Measurements from ENCODE around the gene DSC3.

Gene DSC3

DNA sequence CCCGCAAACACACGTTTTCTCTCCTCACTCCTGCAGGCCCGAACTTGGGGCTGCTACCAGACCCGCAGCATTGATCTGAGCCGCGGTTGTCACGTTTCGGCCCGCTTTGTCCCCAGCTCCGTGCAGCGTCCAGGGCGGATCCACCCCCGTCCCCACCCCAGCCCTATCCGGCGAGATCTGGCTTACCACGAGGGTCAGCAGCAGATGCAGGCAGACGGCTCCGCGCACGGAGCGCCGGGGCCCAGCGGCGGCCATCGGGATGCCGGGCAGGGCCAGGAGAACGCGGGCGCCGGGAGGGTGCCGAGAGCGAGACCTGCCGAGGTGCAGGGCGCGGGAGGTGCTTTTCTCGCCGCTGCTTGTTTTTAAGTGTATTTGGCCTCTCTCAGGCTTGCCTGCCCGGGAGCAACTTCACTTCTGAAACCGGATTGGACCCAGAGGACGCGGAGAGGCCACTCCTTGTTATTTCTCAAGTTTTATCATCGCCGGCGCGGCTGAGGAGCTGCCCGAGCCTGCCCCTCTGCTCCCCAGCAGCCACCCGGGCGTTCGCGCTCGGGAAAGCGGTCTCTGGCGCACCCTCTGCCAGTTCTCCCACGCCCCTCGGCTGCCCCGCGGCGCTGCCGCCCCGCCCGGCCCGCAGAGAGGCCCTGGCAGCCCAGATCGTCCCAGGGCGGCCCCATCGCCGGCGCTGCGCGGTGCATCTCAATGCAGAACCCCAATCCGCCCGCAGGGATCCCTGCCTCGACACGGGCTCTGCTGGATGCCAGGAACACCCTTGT is at the start of gene DSC3:
DSC3 (minus strand) TSS at position 337 of the 776 bp plus-strand sequence; CDS start at position 255, 82 bp downstream.
- DNase-seq = no peak

DNA sequence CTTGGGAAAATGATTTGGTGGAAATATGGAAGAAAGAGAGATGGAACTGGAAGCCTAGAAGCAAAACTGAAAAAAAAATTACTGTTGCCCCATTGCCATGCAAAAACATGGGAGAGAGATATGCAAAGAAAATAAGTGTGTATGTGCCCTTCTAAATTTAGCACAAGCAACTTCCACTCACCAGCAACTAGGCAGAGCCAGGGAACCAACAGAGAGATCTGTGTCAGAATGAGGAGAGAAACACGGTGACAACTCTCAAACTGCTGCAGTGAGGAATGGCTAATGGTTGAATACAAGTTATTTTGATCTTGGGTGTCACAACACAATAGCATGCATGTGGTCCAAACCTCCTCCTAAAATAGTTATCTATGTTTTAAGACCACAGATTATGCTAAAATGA is 48.8 kb upstream of the DSC3 start:
- no peak for DNase-seq

DNA sequence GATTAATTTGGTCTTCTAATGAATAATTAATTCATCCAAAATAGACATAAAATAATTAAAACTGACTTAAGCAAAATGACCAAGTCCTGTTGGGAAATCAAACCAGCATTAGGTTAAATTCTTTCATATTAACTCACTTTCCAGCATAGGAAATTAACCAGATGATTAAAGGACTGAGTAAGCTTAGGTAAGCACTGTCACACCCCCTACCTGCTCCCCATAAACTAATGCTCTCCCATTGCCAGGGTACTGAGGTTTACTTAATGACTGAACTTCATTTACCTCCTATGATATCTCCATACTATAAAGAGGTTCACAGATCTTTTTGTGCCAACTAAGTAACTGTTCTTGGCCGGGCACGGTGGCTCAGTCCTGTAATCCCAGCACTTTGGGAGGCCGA is 46.0 kb upstream of the DSC3 start:
- DNase-seq = no peak

DNA sequence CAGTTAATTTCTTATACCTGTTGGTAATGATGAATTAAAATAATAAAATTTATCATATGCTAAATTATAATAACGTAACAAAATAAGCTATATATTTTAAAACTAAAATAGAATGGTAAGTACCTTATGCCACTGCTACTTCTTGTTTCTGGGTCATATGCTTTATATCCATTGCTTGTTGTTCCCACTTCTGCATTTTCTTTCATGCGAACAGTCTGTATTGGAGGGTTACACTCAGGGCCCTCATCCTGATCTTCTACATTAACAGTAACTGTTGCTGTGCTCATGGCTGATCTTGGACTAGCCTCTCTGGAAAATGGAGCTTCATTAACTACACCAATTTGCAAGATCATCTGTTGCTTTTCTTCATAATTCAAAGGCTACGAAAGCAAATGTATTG is 37.4 kb upstream of the DSC3 start:
- DNase-seq = no peak

DNA sequence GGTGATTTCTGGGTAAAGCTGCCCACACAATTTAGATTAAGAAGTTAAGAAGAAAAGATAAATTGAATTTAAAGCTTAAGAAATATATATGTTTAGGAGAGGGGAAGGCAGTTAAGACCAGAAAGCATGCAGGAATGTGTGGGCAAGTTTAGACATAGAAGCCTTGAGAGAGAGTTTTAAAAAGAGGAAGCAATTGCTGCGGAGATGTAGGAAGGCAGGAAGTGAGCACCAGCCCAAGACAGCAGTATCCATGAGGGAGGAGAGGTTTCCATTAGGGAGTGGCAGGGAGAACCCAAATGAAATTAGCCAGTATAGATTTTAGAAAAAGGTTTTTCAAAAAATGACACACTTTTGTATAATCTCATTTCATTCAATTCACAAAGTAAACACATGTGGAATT is 35.3 kb upstream of the DSC3 start:
- DNase-seq = no peak

DNA sequence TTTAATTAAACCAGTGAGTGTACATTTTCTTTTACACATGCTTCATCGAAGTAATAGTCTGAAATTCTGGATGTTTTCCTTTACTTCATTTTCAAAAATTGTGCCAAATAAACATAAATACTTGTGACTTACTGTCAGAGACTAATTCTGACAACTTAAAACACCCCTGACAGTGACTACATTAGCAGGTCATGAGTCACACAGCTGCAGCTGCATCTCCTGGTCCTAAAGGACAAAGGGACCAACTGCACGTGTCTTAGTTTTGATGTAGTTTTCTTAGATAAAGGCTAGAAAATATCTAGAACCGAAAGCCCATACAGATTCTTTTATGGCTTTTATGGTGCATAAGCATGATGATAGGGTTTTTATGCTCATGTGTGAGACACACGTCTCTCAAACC is 29.6 kb upstream of the DSC3 start:
- no peak for DNase-seq

DNA sequence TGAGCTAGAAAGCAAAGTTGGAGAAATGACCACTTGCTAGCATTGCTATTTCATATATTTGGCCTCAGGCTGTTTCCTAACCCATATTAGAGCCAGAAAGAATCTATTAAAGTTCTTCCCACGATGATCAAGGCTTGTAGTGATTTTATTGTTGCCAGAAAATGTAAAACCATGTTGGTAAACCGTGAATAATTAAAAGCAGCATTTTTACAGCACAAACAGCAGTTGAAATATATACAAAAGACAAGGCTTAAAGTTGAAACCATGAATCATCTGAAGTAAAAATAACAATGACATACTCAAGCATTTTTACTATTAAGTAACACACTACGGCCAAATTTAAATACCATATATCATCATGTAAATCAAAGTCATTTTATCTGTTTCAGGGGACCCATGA is 27.7 kb upstream of the DSC3 start:
- DNase-seq = no peak

DNA sequence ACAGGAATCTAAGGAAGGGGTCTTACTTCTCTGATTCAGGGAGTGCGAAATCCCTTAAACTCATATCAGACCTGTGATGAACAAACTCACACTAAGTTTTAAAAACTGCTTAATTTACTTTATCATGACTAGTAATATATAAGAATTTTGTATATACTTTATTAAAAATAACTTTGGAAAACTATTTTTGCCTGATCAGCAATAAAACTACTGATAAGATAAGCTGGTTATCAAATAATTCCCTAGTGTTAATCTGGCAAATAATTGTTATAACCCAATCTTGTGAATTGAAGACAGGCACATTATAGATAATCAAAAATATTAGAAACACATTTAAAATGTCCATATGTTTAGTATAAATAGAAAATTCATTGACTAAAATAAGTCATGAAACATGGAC is 23.7 kb upstream of the DSC3 start:
- no peak for DNase-seq

DNA sequence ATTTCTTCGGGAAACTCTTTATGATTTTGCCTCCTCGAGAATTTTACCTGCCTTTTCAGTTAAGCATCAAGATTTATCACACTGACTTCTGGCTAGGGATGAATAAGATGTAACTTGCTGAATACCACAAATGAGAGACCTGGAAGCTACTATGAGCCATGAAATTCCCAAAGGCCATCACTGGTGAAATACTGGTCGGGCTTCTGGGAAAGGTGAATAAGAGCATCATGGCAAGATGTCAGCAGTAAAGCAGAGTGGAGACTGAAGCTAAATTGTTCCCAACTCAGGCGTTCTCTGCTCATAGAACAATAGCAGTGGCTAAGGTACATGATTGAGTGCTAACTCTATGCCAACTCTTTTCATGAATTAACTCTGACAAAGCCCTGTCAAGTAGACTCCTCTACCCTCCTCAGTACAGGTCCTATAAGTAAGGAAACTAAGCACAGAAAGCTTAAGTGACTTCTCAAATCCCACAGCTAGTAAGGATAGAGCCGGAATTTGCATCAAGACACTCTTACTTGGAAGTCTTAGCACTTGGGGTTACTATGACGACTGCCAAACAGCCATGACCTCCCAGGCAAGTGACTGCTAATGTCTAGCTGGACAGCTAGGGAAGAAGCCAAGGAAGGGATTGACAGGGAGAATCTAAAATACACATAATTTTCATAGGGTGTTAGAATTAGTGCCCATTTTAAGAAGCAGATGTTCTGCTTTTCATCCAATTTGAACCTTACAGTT is 22.7 kb upstream of the DSC3 start:
- no peak for DNase-seq

DNA sequence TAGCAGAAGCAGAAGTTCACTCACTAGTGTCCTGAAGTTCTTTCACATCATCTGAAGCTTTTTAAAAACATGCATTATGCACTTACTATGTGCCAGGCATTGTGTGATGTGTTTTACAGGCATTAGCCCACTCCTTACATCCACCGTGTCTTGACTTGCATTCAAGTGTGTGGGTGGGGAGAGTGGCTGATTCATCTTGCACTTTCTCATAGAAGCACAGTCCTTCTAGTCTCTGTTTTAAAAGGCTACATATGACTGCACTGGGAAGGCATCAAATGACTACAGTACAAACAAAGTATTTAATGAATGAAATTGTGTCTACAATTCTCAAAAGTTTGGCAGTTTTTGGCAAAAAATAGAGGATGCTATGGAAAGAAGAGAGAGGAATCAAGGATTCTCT is 21.6 kb upstream of the DSC3 start:
- no peak for DNase-seq

DNA sequence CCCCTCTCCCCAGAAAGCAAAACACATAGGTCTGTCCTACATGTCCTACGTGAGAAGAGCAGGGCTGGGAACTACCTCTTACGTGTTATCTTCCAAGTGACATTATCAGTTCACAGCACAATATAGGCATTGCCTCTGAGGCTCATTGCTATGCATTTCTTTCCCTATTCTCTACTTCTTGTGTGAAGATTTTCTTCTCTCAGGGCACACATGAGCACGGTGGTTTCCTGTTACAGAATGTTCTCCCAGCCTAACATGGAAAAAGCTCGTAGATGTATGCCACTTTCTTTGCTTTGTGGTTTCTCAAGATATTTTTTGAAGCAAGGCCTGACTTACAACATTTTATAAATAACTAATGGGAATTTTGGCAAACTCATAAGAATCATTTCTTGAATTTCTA is 19.4 kb upstream of the DSC3 start:
- no peak for DNase-seq

DNA sequence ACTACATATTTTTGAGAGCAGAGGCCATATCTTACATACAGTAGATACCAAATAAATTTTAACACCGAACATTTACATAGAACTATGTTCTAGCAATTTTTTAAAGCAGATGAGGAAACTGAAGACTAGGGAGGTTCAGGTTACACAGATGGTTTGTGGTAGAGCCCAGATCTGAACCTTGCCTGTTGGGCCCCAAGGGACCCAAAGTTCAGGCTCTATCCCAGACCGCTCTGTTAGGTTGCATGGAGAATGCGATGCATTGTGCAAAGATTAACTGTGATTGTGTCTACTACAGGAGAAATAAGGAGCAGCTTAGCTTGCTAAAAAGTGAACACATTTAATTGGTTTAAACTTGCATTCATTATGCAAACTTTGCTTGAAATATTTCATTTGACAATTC is 16.4 kb upstream of the DSC3 start:
- DNase-seq = no peak

DNA sequence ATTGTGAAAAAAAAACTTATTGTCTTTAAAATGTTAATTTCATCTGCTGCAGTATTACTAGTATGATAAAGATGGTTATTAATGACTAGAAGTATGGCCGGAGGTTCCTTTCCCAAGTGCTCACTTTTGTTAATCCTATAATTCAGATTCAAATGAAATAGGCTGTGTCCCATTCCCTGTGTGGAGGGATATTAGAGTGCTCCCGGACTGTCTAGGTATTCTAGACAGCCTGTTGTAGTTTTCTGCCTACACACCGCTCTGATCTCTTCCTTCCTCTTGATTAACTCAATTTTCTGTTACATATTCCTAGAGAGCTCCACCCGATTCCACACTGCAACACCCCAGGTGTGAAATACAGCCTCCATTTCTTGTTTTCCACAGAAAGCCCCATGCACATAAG is 15.4 kb upstream of the DSC3 start:
- no peak for DNase-seq

DNA sequence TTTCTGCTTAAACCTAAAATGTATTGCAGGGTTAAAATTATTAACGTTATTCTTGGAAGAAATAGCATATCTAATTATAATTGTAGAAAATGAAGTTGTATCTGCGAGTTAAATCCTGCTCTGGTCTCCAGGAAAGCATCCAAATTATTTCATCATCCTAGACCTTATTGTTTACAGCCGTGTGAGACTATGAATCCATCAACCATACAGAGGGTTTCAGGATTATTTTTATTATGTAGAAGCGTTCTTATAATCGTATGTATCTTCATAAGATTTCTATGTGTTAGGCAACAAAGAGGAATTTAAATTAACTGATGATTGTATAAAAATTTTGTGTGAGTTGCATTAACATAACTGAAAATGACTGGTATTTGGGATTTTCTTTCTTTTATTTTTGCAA is 14.5 kb upstream of the DSC3 start:
- DNase-seq = no peak

DNA sequence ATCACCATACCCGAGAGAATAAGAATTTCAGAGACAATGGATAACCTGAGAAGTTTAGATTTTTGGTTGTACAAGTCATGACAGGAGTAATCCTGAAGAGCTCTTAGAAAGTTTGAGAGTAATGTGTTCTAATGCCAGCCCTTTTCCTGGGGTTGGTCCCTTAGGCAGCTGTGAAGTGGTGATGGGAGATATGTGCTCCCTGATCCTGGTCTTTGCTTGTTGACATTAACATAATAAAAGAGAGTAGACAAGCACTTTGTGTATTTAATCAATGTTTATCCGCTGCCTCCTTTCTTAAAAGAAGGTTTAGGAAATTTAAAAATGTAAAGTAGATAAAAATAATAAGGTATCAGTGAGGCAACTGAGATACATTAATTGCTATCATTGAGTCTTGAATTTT is 13.8 kb upstream of the DSC3 start:
- no peak for DNase-seq

DNA sequence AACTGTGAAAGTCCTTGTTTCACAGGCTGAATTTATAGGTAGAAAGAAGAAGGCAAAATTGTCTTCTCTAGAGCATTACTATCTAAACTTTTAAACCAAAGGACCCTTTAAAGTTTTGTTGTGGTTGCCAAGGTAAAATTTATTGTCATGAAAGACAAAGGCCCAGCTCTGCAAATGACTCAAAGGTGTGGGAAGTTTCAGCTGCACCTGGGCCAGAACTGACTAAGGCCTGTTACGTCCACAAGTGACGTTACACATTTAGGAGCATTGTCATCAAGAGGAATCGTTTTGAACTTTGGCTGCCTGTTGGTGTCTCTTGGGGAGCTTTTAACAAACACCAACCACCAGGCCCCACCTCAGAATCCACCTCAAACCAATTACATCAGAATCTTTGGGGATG is 8.1 kb upstream of the DSC3 start:
- DNase-seq = no peak

DNA sequence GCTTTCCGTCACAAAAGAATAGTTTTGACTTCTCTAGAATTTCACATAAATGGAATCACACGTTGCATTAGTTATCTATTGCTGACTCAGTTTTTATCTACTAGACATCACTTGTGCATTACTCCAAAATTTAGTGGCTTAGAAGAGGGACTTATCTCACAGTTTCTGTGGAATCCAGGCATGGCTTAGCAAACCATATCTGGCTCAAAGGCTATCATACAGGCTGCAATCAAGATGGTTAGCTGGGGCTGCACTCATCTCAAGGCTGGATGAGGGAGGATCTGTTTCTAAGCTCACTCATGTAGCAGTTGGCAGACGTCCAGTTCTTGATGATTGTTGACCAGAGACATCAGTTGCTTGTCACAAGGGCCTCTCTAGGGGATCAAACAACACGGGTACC is 6.6 kb upstream of the DSC3 start:
- DNase-seq = no peak

DNA sequence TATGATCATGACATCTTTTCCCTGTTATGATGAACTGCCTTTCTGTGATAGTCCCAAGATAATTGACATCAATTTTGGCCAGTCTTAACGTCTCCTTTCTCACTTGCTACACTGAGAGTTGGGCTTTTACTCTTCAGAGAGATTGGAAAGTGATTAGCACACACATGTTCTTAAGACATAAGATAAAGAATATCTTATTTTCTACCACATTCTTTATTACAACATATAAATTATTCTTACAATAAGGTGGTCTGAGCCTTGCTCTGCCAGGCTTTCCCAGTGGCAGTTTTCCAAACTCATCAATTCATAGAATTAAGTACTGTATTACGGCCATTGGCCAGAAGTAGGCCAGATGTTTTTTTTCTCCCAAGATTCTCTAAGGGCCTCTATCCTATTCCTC is 5.7 kb upstream of the DSC3 start:
- no peak for DNase-seq

DNA sequence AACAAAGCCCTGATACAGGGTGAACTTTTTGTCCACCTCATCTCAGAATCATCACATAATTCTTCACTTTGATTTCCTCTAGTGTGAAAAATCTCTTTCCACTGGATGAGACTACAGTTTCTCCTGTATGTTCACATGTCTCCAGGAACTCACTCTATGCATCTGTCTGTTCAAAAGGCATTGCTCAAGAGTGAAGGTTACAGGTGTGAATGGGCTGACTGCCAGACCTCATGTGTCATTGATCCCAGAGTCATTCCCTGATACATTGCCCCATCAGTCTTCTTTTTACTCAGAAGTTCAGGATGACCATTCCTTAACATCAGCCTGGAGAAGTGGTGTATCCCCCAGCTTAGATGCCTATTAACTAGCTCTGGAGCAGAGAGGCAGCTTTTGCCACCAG is 4.4 kb upstream of the DSC3 start:
- no peak for DNase-seq

DNA sequence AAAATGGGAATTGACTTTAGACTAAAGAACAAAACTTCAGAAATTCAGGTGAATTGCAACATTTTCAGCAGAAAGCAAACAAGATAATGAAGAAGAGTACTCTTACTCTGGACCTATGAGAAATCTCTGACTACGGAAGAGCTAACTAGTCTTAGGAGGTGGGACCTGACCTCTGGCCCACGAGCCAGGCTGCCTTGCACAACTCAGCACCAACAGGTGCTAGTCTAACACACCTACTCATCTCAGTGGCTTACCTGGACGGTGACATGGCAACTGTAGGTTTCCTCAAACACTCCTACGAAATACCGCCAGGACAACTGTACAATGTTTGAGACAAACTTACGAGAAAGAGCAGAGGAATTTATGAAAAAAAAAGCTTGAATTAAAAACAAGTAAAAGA is 3.1 kb upstream of the DSC3 start:
- DNase-seq = no peak

DNA sequence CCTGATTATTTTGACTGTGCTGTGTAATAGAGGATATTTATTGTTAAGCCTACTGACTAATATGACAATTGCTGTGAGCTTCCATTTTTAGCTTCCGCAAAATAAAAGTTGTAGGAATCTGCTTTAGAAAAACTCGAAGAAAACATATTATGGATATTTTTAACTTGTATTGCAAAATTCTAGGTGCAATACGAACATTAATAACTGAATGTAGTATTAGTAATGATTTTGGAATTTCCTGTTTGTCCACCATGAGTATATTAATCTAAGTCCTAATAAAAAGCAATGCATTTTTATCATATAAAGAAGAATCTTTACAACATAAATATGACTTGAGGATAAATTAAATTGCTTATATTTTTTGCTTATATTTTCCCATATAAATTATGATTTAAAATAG is 2.4 kb upstream of the DSC3 start:
- no peak for DNase-seq

DNA sequence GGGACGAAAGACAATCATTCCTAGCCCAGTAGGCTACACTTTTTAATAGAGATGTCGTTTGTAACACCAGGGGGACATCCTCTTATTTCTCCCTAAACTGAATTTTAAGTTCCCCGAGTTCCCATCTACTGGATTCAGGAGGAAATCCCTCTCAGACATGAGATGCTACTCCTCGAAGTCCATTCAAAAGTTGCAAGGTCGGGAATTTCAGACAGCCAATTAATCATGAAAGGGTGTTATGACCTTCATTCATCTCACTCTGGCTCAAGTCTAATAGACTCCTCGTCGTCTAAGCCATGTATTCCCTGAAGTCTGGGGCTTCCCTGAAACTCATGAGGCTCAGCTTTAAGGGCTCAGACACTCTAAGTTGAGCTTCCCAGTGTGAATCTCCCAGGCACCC is 1.2 kb upstream of the DSC3 start:
- no peak for DNase-seq

DNA sequence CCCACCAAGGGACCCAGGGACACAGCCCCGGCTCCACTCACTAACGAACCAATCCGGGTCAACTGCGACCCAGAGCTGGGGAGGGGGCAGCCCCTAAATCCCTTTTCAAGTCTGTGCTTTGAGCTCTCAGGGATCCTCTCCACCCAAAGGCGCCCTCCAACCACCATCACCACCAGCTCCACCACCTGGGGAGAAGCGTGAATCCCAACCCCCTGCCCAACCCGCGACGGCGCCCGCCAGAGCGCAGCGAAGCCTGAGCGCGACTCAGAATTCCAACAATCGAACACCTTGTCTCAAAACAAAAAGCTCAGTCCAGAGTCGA is 497 bp downstream of the DSC3 start:
- DNase-seq = no peak

DNA sequence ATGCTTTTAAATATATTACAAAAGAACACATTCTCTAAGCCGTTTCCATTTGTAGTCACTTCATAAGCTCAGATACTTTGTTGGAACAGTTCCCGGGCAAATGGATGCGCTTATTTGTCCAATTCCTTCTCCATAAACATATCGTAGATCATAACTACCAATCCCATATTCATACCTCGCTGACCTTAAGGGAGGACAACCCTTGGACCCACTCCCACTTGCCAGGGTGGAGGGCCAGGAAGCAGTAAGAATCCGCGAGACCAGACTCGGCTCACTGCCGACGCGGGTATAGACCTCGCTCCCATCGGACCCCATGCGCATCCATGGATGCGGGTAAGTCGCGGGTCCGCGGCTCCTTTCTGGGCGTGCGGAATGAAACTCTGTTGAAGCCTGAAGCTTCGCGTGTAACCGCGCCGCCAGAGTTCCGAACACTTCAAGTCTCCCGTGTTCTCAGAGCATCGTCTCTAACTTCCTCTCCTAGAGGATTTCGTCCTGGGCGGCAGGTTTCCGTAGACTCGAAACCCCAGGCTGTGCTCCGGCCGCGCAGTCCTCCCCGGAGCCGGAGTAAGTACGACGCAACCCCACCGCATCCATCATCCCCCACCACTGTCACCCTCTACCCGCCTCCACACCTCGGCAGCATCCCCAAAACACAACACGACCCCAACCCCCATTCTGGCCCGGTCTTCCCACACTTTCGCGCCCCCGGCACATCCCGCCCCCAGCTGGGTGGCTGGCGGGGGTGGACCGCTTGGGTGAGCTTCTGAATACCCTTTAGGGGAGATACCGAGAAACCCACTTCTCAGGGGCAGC is 1.1 kb downstream of the DSC3 start:
- DNase-seq = no peak

All from DMS 273 treated with DMSO at 0.1 percent for 48 hours (cell line).